Neural progenitor cell (in vitro differentiated cells): ENCODE measurements around the gene TADA2A.

Experiments used
- EZH2 ChIP-seq: fragments of 200-600 bp; sonication (generic); IDR thresholded peaks from 2 replicates; pipeline ENCODE4 v1.6.1; 2017; ENCODE audit warnings: antibody characterized with exemption, mild to moderate bottlenecking, moderate library complexity
- EZH2phosphoT487 ChIP-seq: fragments of 200-600 bp; sonication (generic); IDR thresholded peaks from 2 replicates; pipeline ENCODE4 v1.6.1; 2017; ENCODE audit warnings: antibody characterized with exemption
- TF ChIP-seq, protein P1 (sequence below): fragments of 200-600 bp; sonication (generic); IDR thresholded peaks from 2 replicates; pipeline ENCODE4 v1.5.1; 2017; ENCODE audit warnings: antibody characterized with exemption, mild to moderate bottlenecking

DNA sequence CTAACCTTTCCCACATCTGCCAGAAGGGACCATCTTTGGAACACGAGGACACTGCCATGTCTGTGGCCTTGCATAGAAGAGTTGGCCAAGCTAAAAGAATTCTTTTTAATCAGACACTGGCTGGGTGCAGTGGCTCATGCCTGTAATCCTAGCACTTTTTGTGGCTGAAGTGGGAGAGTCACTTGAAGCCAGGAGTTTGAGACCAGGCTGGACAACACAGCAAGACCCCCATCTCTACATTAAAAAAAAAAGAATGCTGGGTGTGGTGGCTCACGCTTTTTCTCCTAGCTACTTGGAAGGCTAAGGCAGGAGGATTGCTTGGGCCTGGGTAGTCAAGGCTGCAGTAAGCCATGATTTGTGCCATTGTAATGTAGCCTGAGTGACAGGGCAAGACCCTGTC, 73.7 kb downstream of the TADA2A start:
- TF ChIP-seq EZH2phosphoT487 = no peak
- TF ChIP-seq, protein P1, sequence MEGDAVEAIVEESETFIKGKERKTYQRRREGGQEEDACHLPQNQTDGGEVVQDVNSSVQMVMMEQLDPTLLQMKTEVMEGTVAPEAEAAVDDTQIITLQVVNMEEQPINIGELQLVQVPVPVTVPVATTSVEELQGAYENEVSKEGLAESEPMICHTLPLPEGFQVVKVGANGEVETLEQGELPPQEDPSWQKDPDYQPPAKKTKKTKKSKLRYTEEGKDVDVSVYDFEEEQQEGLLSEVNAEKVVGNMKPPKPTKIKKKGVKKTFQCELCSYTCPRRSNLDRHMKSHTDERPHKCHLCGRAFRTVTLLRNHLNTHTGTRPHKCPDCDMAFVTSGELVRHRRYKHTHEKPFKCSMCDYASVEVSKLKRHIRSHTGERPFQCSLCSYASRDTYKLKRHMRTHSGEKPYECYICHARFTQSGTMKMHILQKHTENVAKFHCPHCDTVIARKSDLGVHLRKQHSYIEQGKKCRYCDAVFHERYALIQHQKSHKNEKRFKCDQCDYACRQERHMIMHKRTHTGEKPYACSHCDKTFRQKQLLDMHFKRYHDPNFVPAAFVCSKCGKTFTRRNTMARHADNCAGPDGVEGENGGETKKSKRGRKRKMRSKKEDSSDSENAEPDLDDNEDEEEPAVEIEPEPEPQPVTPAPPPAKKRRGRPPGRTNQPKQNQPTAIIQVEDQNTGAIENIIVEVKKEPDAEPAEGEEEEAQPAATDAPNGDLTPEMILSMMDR = no peak
- TF ChIP-seq EZH2 = no peak
